Breast epithelium (tissue), 4 donors: Measurements from ENCODE around the gene MROH2A. TPM values are rescaled to one million over a fixed set of nuclear protein-coding genes. Genes with fewer than 3 reads are reported as not detected.

ENCODE experiments used
- DNase-seq, 2 donors: peaks; one replicate each; pipeline ENCODE4 v3.0.0-alpha.2; 2019; ENCODE audit warnings: low spot score in 2 of 2
- H3K27ac ChIP-seq, 2 donors: fragments of 200-600 bp; sonication (generic) in 1 of 2; one replicate each; pipeline ENCODE4 v1.5.1; 2016 to 2019; ENCODE audit warnings: mild to moderate bottlenecking in 1 of 2
- H3K27me3 ChIP-seq, 2 donors: fragments of 200-600 bp; sonication (generic) in 1 of 2; one replicate each; pipeline versions ENCODE4 v1.5.1 to v1.6.0; 2017 to 2019; ENCODE audit warnings: control low read depth in 1 of 2, mild to moderate bottlenecking in 1 of 2
- H3K36me3 ChIP-seq: fragments of 200-600 bp; one replicate; pipeline ENCODE4 v1.5.1; 2019
- H3K4me1 ChIP-seq, 2 donors: fragments of 200-600 bp; sonication (generic); one replicate each; pipeline ENCODE4 v1.5.1; 2016 to 2019; ENCODE audit warnings: control low read depth in 1 of 2
- H3K4me3 ChIP-seq, 3 donors: fragments of 200-600 bp; sonication (generic); 1 replicate in 2 of 3; 2 replicates in 1 of 3; pipeline ENCODE4 v1.5.1; 2016 to 2019; ENCODE audit warnings: mild to moderate bottlenecking in 3 of 3, moderate library complexity in 2 of 3
- H3K9me3 ChIP-seq, 2 donors: fragments of 200-600 bp; sonication (generic) in 1 of 2; one replicate each; pipeline ENCODE4 v1.5.1; 2016 to 2019; ENCODE audit warnings: control low read depth in 1 of 2
- CTCF ChIP-seq, 3 donors: fragments of 450-650 bp; IDR thresholded peaks; one replicate each; pipeline ENCODE4 v1.5.1; 2016 to 2017; ENCODE audit warnings: antibody characterized with exemption in 3 of 3, mild to moderate bottlenecking in 3 of 3, moderate library complexity in 3 of 3
- POLR2A ChIP-seq: fragments of 450-650 bp; IDR thresholded peaks from one replicate; pipeline ENCODE4 v1.6.1; 2016; ENCODE audit warnings: antibody characterized with exemption, mild to moderate bottlenecking, moderate library complexity
- POLR2AphosphoS5 ChIP-seq, 3 donors: sonication (generic); formaldehyde crosslinking; IDR thresholded peaks; one replicate each; pipeline ENCODE4 v1.6.1; 2017; ENCODE audit warnings: antibody characterized with exemption in 3 of 3
- intact Hi-C: fragments of 100-400 bp; cut with DNase I; formaldehyde crosslinking; loops from one replicate; pipeline ENCODE4 v1.15.1; 2023; ENCODE audit warnings: low total_unique reads
- total RNA-seq, 3 donors: library from RNA; depleted of rRNA; stranded (reverse); fragments of >200 nt; gene quantifications; one replicate each; pipeline ENCODE4 v1.1.0, GENCODE V29; 2016

Gene MROH2A
- total RNA-seq, 3 donors from 2014 or later: not detected

- no peak for DNase-seq
- intact Hi-C loops: no loop called here
- no peaks in the 10 kb centered on the region for H3K27me3 ChIP-seq
Observed at GRCh38 chr2:233792720-233793119, 14.6 kb downstream of the MROH2A start.

GRCh38 chr2:233793465-233794127 is 15.5 kb downstream of the MROH2A start:
- Histone ChIP-seq H3K4me1 (no peaks in the 10 kb centered on the region), H3K27me3 (no peaks in the 10 kb centered on the region), H3K27ac (no peak overlapping the region), H3K9me3 (no peaks in the 10 kb centered on the region), H3K4me3 (no peak overlapping the region), H3K36me3 (no peaks in the 10 kb centered on the region)
- DNase-seq: no peak
- intact Hi-C loops: no loop called here
- TF ChIP-seq CTCF (IDR thresholded peaks at IDR 0.05) (no peak), POLR2AphosphoS5 (IDR thresholded peaks at IDR 0.05) (no peak), POLR2A (no peak)

More at GRCh38 chr2:233792720-233793119, 14.6 kb downstream of the MROH2A start:
- Histone ChIP-seq H3K4me1 (no peaks in the 10 kb centered on the region), H3K9me3 (no peaks in the 10 kb centered on the region), H3K4me3 (no peak overlapping the region), H3K27ac (no peak overlapping the region), H3K36me3 (no peaks in the 10 kb centered on the region)
- no peak for TF ChIP-seq CTCF (IDR thresholded peaks at IDR 0.05)
- TF ChIP-seq POLR2A: no peak
- no peak for TF ChIP-seq POLR2AphosphoS5 (IDR thresholded peaks at IDR 0.05)

GRCh38 chr2:233794128-233794658 is 16.1 kb downstream of the MROH2A start:
- TF ChIP-seq POLR2AphosphoS5 (IDR thresholded peaks at IDR 0.05): no peak
- TF ChIP-seq CTCF (IDR thresholded peaks at IDR 0.05): no peak
- no peak for TF ChIP-seq POLR2A
- DNase-seq: no peak
- Histone ChIP-seq H3K9me3 (no peaks in the 10 kb centered on the region), H3K4me3 (no peak overlapping the region), H3K4me1 (no peaks in the 10 kb centered on the region), H3K36me3 (no peaks in the 10 kb centered on the region), H3K27me3 (no peaks in the 10 kb centered on the region), H3K27ac (no peak overlapping the region)
- intact Hi-C loops: no loop called here

GRCh38 chr2:233795735-233796171 is 17.6 kb downstream of the MROH2A start:
- Histone ChIP-seq H3K27me3 (no peaks in the 10 kb centered on the region), H3K4me3 (no peak overlapping the region), H3K27ac (no peak overlapping the region), H3K9me3 (no peaks in the 10 kb centered on the region), H3K4me1 (no peaks in the 10 kb centered on the region), H3K36me3 (no peaks in the 10 kb centered on the region)
- no peak for TF ChIP-seq POLR2A
- no peak for TF ChIP-seq POLR2AphosphoS5 (IDR thresholded peaks at IDR 0.05)
- TF ChIP-seq CTCF (IDR thresholded peaks at IDR 0.05): no peak
- no peak for DNase-seq
- intact Hi-C loops: no loop called here

- H3K36me3 ChIP-seq: no peaks in the 10 kb centered on the region
- H3K27me3 ChIP-seq: no peaks in the 10 kb centered on the region
- no peak overlapping the region for H3K27ac ChIP-seq
- intact Hi-C loops: no loop called here
- H3K4me3 ChIP-seq: no peak overlapping the region
- TF ChIP-seq POLR2A (no peak), POLR2AphosphoS5 (IDR thresholded peaks at IDR 0.05) (no peak), CTCF (IDR thresholded peaks at IDR 0.05) (no peak)
- H3K9me3 ChIP-seq: no peaks in the 10 kb centered on the region
- no peaks in the 10 kb centered on the region for H3K4me1 ChIP-seq
- no peak for DNase-seq
Observed at GRCh38 chr2:233796254-233796653, 18.1 kb downstream of the MROH2A start.
